ENCODE measurements around the gene EIF1AX.

- TF ChIP-seq POLR2AphosphoS5 (IDR thresholded peaks at IDR 0.05; ENCODE audit: low read depth, low read length) (no peak), POLR2A (IDR thresholded peaks at IDR 0.05; ENCODE audit: low read depth, low read length) (no peak)
These were observed 32.2 kb upstream of the EIF1AX start for GRCh38 chrX:20173856-20174255.
